ENCODE data around the gene TRERF1. TPM values are rescaled to one million over a fixed set of nuclear protein-coding genes. Genes with fewer than 3 reads are reported as not detected.
A peak's percentile ranks its signal among the peaks of the same experiment; 100 is the strongest.

TRERF1 gene
- total RNA-seq, 1 donor from 2014 or later, result 20.6 TPM

DNA sequence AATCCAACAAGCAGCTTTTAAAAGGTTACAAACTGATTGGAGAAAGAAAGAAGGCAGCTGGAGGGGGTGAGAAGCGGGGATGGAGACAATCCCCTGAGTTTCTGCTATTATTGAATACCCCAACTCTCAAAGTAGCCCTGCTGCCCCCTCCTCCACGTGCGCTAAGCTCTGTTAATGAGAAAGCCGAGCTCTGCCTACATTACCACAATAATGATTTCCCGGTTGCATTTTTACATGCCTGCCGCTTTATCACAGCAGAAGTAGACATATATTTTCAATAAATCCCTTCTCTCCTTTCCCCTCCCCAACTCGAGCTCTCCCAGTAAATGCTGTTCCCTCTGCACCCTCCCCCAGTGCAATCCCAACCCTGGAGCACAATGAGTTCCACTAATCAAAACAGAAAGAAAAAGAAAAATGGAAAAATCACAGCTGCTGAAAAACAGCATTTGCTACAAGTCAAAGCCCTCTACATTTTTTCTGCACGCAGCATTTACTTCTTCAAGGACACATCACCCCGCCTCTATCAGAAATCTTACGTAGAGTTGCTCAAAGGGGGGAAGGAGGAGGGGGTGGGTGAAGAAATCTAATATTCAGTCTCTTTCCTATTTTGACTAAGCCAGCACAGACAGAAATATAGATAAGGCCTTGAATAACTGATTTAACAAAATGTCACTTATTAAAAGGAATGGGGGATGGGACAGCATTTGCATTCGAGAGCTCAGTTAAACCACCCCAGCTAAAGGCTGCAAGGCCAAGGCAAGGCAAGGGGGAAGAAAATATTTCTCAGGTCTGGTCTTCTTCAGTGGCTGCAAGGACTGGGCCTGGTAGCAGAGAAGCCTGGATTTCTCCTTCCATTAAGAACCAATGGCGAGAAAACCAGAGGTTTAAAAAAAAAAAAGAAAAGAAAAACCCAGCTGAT lies 10.7 kb downstream of the TRERF1 start:
- H3K4me3 ChIP-seq, result peak overlapping the region; percentile 0 to 32
- H3K9me3 ChIP-seq, result no peaks in the 10 kb centered on the region
- H3K27me3 ChIP-seq, result no peaks in the 10 kb centered on the region
- H3K4me1 ChIP-seq, result peaks cover 53% of the 10 kb centered on the region
- peak overlapping the region; percentile 82 for H3K27ac ChIP-seq
- intact Hi-C loops (cut with DNase I), result no loop called here
- DNase-seq (ENCODE audit: extremely low spot score in 2 of 2), result no peak
- no peaks in the 10 kb centered on the region for H3K36me3 ChIP-seq
- TF ChIP-seq POLR2A (IDR thresholded peaks at IDR 0.05), result no peak

DNA sequence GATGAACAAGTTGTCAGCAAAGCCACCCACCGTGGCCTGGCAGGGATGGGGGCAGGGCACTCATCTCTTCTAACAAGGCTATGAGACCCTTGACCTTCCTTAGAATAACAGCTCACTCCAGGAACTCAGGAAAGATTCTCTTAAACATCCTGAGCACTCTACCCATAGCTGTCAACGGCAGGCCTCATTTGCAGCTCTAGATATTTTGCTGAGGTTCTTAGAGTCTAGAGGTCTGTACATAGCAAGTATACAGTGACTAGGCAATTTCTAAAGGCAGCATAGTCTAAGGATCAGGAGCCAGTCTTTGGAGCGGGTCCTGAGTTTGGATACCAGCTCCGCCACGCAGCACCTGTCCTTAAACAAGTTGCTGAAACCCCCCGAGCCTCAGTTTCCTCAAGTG lies 11.7 kb downstream of the TRERF1 start:
- H3K4me1 ChIP-seq, result peaks cover 53% of the 10 kb centered on the region
- no peaks in the 10 kb centered on the region for H3K9me3 ChIP-seq
- no peak overlapping the region for H3K4me3 ChIP-seq
- TF ChIP-seq, protein P1, sequence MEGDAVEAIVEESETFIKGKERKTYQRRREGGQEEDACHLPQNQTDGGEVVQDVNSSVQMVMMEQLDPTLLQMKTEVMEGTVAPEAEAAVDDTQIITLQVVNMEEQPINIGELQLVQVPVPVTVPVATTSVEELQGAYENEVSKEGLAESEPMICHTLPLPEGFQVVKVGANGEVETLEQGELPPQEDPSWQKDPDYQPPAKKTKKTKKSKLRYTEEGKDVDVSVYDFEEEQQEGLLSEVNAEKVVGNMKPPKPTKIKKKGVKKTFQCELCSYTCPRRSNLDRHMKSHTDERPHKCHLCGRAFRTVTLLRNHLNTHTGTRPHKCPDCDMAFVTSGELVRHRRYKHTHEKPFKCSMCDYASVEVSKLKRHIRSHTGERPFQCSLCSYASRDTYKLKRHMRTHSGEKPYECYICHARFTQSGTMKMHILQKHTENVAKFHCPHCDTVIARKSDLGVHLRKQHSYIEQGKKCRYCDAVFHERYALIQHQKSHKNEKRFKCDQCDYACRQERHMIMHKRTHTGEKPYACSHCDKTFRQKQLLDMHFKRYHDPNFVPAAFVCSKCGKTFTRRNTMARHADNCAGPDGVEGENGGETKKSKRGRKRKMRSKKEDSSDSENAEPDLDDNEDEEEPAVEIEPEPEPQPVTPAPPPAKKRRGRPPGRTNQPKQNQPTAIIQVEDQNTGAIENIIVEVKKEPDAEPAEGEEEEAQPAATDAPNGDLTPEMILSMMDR (IDR thresholded peaks at IDR 0.05), result no peak
- TF ChIP-seq POLR2AphosphoS5 (IDR thresholded peaks at IDR 0.05; ENCODE audit: insufficient read depth in 1 of 2, low read depth in 1 of 2), result no peak
- TF ChIP-seq POLR2A (IDR thresholded peaks at IDR 0.05), result no peak
- peak overlapping the region; percentile 82 for H3K27ac ChIP-seq
- intact Hi-C loops (cut with DNase I), result no loop called here
- peak in 1 of 2 donors; percentile 77 for DNase-seq (ENCODE audit: extremely low spot score in 2 of 2)
- peaks cover 0 to 4% of the 10 kb centered on the region in 2 donors for H3K36me3 ChIP-seq
- no peaks in the 10 kb centered on the region for H3K27me3 ChIP-seq

DNA sequence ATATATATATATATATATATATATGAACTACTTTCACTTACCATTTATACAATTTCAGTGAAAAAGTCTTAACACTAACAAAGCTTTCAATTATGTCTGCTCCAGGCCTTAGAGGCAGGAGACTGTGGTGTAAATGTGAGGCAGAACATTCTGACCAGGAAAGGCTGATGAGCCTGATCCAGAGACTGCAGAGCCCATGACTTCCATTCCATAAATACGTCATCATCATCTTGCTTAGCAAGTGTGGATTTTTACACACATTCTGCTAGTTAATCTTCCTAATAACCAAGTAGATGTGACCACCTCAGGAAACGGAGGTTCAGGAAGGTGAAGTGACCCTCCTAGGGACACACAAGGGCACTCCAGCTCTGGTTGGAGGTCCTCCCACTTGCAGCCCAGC lies 14.9 kb downstream of the TRERF1 start:
- TF ChIP-seq, protein P1 (IDR thresholded peaks at IDR 0.05), result no peak
- no peak for TF ChIP-seq POLR2AphosphoS5 (IDR thresholded peaks at IDR 0.05; ENCODE audit: insufficient read depth in 1 of 2, low read depth in 1 of 2)
- no peak for TF ChIP-seq POLR2A (IDR thresholded peaks at IDR 0.05)
- no peak overlapping the region for H3K27ac ChIP-seq
- H3K9me3 ChIP-seq, result no peaks in the 10 kb centered on the region
- intact Hi-C loops (cut with DNase I), result no loop called here
- H3K36me3 ChIP-seq, result peaks cover 0 to 4% of the 10 kb centered on the region in 2 donors
- no peak overlapping the region for H3K4me3 ChIP-seq
- peaks cover 25% of the 10 kb centered on the region for H3K4me1 ChIP-seq
- no peak for DNase-seq (ENCODE audit: extremely low spot score in 2 of 2)
- H3K27me3 ChIP-seq, result no peaks in the 10 kb centered on the region

DNA sequence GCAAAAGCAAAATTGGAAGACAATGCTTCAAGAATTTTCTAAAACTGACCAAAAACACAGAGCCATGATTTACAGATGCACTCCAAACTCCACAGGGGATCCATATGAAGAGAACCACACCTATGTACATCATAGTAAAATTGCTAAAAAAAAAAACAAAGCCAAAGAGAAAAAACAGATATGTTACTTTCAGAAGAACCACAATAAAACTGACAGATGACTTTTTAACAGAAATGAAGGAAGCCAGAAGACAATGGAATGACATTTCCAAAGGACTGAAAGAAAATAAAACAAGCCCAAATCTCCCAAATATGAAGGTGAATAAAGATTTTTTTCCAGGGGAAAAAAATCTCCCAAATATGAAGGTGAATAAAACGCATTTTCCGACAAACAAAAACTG lies 17.5 kb downstream of the TRERF1 start:
- Histone ChIP-seq H3K9me3 (no peaks in the 10 kb centered on the region), H3K4me3 (no peak overlapping the region), H3K27me3 (no peaks in the 10 kb centered on the region), H3K4me1 (peaks cover 13% of the 10 kb centered on the region), H3K27ac (no peak overlapping the region), H3K36me3 (peaks cover 0 to 4% of the 10 kb centered on the region in 2 donors)
- no peak for DNase-seq (ENCODE audit: extremely low spot score in 2 of 2)
- intact Hi-C loops (cut with DNase I), result no loop called here
- TF ChIP-seq POLR2A (IDR thresholded peaks at IDR 0.05) (no peak), POLR2AphosphoS5 (IDR thresholded peaks at IDR 0.05; ENCODE audit: insufficient read depth in 1 of 2, low read depth in 1 of 2) (no peak)
- TF ChIP-seq, protein P1 (IDR thresholded peaks at IDR 0.05), result no peak

DNA sequence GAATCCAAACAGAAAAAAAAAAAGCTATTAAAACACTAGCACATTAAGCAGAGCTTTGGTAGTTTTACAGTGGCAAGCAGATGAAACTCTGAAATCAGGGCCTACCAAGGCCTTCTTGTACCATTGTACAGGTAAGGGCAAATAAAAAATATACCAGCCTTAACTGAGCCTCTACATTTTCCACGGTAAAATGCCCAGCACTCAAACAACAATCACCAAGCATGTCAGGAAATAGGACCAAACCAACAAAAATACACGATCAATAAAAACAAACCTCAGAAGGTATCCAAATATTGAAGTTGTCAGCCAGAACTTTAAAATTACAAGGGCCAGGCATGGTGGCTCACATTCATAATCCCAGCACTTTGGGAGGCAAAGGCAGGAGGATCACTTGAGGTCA lies 18.3 kb downstream of the TRERF1 start:
- intact Hi-C loops (cut with DNase I), result no loop called here
- H3K4me3 ChIP-seq, result no peak overlapping the region

More for the DNA sequence above, 18.3 kb downstream of the TRERF1 start:
- Histone ChIP-seq H3K4me1 (peaks cover 19% of the 10 kb centered on the region), H3K27ac (no peak overlapping the region), H3K27me3 (no peaks in the 10 kb centered on the region), H3K9me3 (no peaks in the 10 kb centered on the region), H3K36me3 (peaks cover 0 to 4% of the 10 kb centered on the region in 2 donors)
- TF ChIP-seq POLR2AphosphoS5 (IDR thresholded peaks at IDR 0.05; ENCODE audit: insufficient read depth in 1 of 2, low read depth in 1 of 2) (no peak), POLR2A (IDR thresholded peaks at IDR 0.05) (no peak)
- TF ChIP-seq, protein P1 (IDR thresholded peaks at IDR 0.05), result no peak
- no peak for DNase-seq (ENCODE audit: extremely low spot score in 2 of 2)
